ENCODE results near the gene TSPYL2. TPM values are rescaled to one million over a fixed set of nuclear protein-coding genes. Genes with fewer than 3 reads are reported as not detected.

Gene TSPYL2
- total RNA-seq, 1 donor: 13.0 TPM

GRCh38 chrX:53135581-53135980 lies 53.4 kb downstream of the TSPYL2 start:
- TF ChIP-seq, protein P1, sequence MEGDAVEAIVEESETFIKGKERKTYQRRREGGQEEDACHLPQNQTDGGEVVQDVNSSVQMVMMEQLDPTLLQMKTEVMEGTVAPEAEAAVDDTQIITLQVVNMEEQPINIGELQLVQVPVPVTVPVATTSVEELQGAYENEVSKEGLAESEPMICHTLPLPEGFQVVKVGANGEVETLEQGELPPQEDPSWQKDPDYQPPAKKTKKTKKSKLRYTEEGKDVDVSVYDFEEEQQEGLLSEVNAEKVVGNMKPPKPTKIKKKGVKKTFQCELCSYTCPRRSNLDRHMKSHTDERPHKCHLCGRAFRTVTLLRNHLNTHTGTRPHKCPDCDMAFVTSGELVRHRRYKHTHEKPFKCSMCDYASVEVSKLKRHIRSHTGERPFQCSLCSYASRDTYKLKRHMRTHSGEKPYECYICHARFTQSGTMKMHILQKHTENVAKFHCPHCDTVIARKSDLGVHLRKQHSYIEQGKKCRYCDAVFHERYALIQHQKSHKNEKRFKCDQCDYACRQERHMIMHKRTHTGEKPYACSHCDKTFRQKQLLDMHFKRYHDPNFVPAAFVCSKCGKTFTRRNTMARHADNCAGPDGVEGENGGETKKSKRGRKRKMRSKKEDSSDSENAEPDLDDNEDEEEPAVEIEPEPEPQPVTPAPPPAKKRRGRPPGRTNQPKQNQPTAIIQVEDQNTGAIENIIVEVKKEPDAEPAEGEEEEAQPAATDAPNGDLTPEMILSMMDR (IDR thresholded peaks at IDR 0.05; ENCODE audit: insufficient read depth, low read depth, low read length): no peak
- no peak overlapping the region for H3K4me3 ChIP-seq (ENCODE audit: low read depth, low read length)
- no peak for DNase-seq (ENCODE audit: low read depth)

Small RNA genes within 50 kb of the gene (small RNA-seq; reads per million reads assigned to genes)
- gene AL591212.2: not detected

Other genes with a start within 250 kb of the TSPYL2 start
- 0.64 TPM in 1 of 2 replicates, not detected in the other for gene XAGE3, start 214.3 kb upstream of the TSPYL2 start, total RNA-seq
- 19.6 and 20.3 TPM in 2 replicates for gene FAM156B, start 185.0 kb upstream of the TSPYL2 start, total RNA-seq
- 12.1 and 16.1 TPM in 2 replicates for gene FAM156A, start 123.8 kb upstream of the TSPYL2 start, total RNA-seq
- 3.5 and 3.9 TPM in 2 replicates for gene GPR173, start 33.6 kb upstream of the TSPYL2 start, total RNA-seq
- gene KANTR, start 11.8 kb downstream of the TSPYL2 start, total RNA-seq: 8.6 and 11.0 TPM in 2 replicates
- 149 and 157 TPM in 2 replicates for gene KDM5C, start 142.8 kb downstream of the TSPYL2 start, total RNA-seq
- gene IQSEC2, start 199.2 kb downstream of the TSPYL2 start, total RNA-seq: 11.0 and 13.8 TPM in 2 replicates

All from fibroblast of villous mesenchyme (primary cell).